IMR-90 (cell line): ENCODE results near the gene TMEM238. TPM values are rescaled to one million over a fixed set of nuclear protein-coding genes. Genes with fewer than 3 reads are reported as not detected.

ENCODE experiments used
- ATAC-seq: fragments of 200-7000 bp; cut with Tn5 transposase; 2 replicates; pipeline ENCODE4 v1.9.1; 2020; ENCODE audit warnings: low read depth, mild to moderate bottlenecking, moderate library complexity
- BruUV-seq: library from RNA; stranded (reverse); fragments of 400-500 nt; replicated peaks from 2 replicates; lab custom pipeline; 2021; lab: Mats Ljungman, UMichigan
- CTCF ChIA-PET: fragments of 300-600 bp; formaldehyde crosslinking; extraction: SDS; loops from one replicate; lab custom pipeline; 2021; ENCODE audit warnings: antibody characterized with exemption; lab: Yijun Ruan, JAX
- POLR2A ChIA-PET: fragments of 300-600 bp; sonication (Branson Sonifier 250); formaldehyde crosslinking; loops from one replicate; lab custom pipeline; 2022; ENCODE audit warnings: antibody characterized with exemption; ENCODE audit not compliant: unreplicated experiment; lab: Charles Lee
- DNase-seq: peaks from one replicate; pipeline ENCODE4 v3.0.0; 2013
- H2AFZ ChIP-seq: replicated peaks from 2 replicates; pipeline ENCODE3; 2013; ENCODE audit warnings: low read length, mild to moderate bottlenecking; ENCODE audit not compliant: poor library complexity
- H2AK5ac ChIP-seq: 2 replicates; pipeline ENCODE4 v1.6.1; 2013; ENCODE audit warnings: low read depth, low read length, inconsistent platforms
- H2AK9ac ChIP-seq: replicated peaks from 2 replicates; pipeline ENCODE3; 2013; ENCODE audit warnings: mild to moderate bottlenecking, low read depth, low read length, moderate library complexity; ENCODE audit not compliant: poor library complexity
- H2BK120ac ChIP-seq: 2 replicates; pipeline ENCODE4 v1.6.1; 2013; ENCODE audit warnings: low read depth, low read length, inconsistent platforms
- H2BK15ac ChIP-seq: 3 replicates; pipeline ENCODE4 v1.6.1; 2013; ENCODE audit warnings: low read depth, low read length, inconsistent platforms
- H2BK20ac ChIP-seq: 2 replicates; pipeline ENCODE4 v1.6.1; 2013; ENCODE audit warnings: low read depth, mild to moderate bottlenecking, inconsistent platforms, low read length, moderate library complexity
- H2BK5ac ChIP-seq: 2 replicates; pipeline ENCODE4 v1.6.1; 2013; ENCODE audit warnings: mild to moderate bottlenecking, low read depth, low read length, inconsistent platforms; ENCODE audit not compliant: poor library complexity, severe bottlenecking
- H3K14ac ChIP-seq: replicated peaks from 2 replicates; pipeline ENCODE4 v1.6.1; 2013; ENCODE audit warnings: low read depth, low read length, inconsistent platforms
- H3K18ac ChIP-seq: 2 replicates; pipeline ENCODE4 v1.6.1; 2013; ENCODE audit warnings: low read depth, low read length, control low read depth
- H3K23ac ChIP-seq: 2 replicates; pipeline ENCODE4 v1.6.1; 2013; ENCODE audit warnings: low read depth, low read length, inconsistent platforms
- H3K27ac ChIP-seq: 2 replicates; pipeline ENCODE4 v1.5.1; 2013; ENCODE audit warnings: mild to moderate bottlenecking, control low read depth, low read length; ENCODE audit not compliant: insufficient read depth
- H3K27me3 ChIP-seq: 2 replicates; pipeline ENCODE4 v1.6.1; 2013; ENCODE audit warnings: low read length; ENCODE audit not compliant: control insufficient read depth, insufficient read depth
- H3K36me3 ChIP-seq: 2 replicates; pipeline ENCODE4 v1.6.1; 2013; ENCODE audit warnings: low read length, mixed read lengths; ENCODE audit not compliant: control insufficient read depth, insufficient read depth
- H3K4ac ChIP-seq: 2 replicates; pipeline ENCODE4 v1.6.1; 2013; ENCODE audit warnings: low read depth, low read length, inconsistent platforms
- H3K4me1 ChIP-seq: 2 replicates; pipeline ENCODE4 v1.6.1; 2013; ENCODE audit warnings: low read length, mixed read lengths; ENCODE audit not compliant: control insufficient read depth, insufficient read depth
- H3K4me2 ChIP-seq: 2 replicates; pipeline ENCODE4 v1.6.1; 2013; ENCODE audit warnings: low read depth, mild to moderate bottlenecking, control low read depth, low read length, moderate library complexity
- H3K4me3 ChIP-seq: 2 replicates; pipeline ENCODE4 v1.5.1; 2013; ENCODE audit warnings: low read depth, mild to moderate bottlenecking, control low read depth, low read length, moderate library complexity; ENCODE audit not compliant: insufficient read depth
- H3K56ac ChIP-seq: 2 replicates; pipeline ENCODE4 v1.6.1; 2013; ENCODE audit warnings: low read length, inconsistent platforms; ENCODE audit not compliant: insufficient read depth; ENCODE audit errors: extremely low read depth
- H3K79me1 ChIP-seq, 2 experiments: 2 replicates each; pipeline ENCODE4 v1.6.1; 2013; ENCODE audit warnings: low read length in 2 of 2, inconsistent platforms in 1 of 2, low read depth in 1 of 2
- H3K9ac ChIP-seq: 2 replicates; pipeline ENCODE4 v1.6.1; 2013; ENCODE audit warnings: low read depth, low read length, control low read depth
- H3K9me1 ChIP-seq: 2 replicates; pipeline ENCODE4 v1.6.1; 2013; ENCODE audit warnings: low read length, inconsistent platforms; ENCODE audit not compliant: insufficient read depth
- H3K9me3 ChIP-seq: 2 replicates; pipeline ENCODE4 v1.6.1; 2013; ENCODE audit warnings: low read length; ENCODE audit not compliant: control insufficient read depth, insufficient read depth
- H4K20me1 ChIP-seq: 2 replicates; pipeline ENCODE4 v1.6.1; 2013; ENCODE audit warnings: low read length, inconsistent platforms; ENCODE audit not compliant: insufficient read depth
- H4K5ac ChIP-seq: 2 replicates; pipeline ENCODE4 v1.6.1; 2013; ENCODE audit warnings: mild to moderate bottlenecking, low read depth, low read length, control low read depth
- H4K8ac ChIP-seq, 2 experiments: 2 replicates each; pipeline ENCODE4 v1.6.1; 2013; ENCODE audit warnings: low read depth in 2 of 2, low read length in 2 of 2, control low read depth in 1 of 2, inconsistent platforms in 1 of 2
- H4K91ac ChIP-seq: 2 replicates; pipeline ENCODE4 v1.6.1; 2013; ENCODE audit warnings: low read depth, low read length, inconsistent platforms; ENCODE audit not compliant: insufficient read depth
- CEBPB ChIP-seq: IDR thresholded peaks from 2 replicates; pipeline ENCODE4 v1.6.1; 2012; ENCODE audit warnings: low read depth, low read length, improper control_type of control experiment
- CTCF ChIP-seq: conservative IDR thresholded peaks from 2 replicates; pipeline ENCODE4 v1.5.1; 2012; ENCODE audit warnings: mild to moderate bottlenecking, low read depth, low read length, improper control_type of control experiment
- ELK1 ChIP-seq: fragments of 150-350 bp; IDR thresholded peaks from 2 replicates; pipeline ENCODE4 v1.6.1; 2016; ENCODE audit warnings: low read depth, mild to moderate bottlenecking, low read length, moderate library complexity, borderline replicate concordance
- FOS ChIP-seq: fragments of 150-350 bp; IDR thresholded peaks from 2 replicates; pipeline ENCODE4 v1.6.1; 2016; ENCODE audit warnings: low read depth, low read length
- RAD21 ChIP-seq: IDR thresholded peaks from 2 replicates; pipeline ENCODE4 v1.6.1; 2012; ENCODE audit warnings: low read length, improper control_type of control experiment
- SMC3 ChIP-seq: fragments of 150-350 bp; IDR thresholded peaks from 2 replicates; pipeline ENCODE4 v1.6.1; 2016; ENCODE audit warnings: low read depth, mild to moderate bottlenecking, antibody characterized with exemption, low read length, moderate library complexity
- USF2 ChIP-seq: fragments of 150-350 bp; IDR thresholded peaks from 2 replicates; pipeline ENCODE4 v1.6.1; 2017; ENCODE audit warnings: mild to moderate bottlenecking, antibody characterized with exemption, low read length, low read depth
- WGBS, 2 experiments: methylation state at CpG; one replicate each; pipeline versions ENCODE4 v1.1.5 to v1.1.7; 2013; ENCODE audit warnings: missing lambda C conversion rate in 2 of 2; ENCODE audit not compliant: insufficient read length in 1 of 2; ENCODE audit errors: extremely low coverage in 2 of 2; 5-methylcytosine and 5-hydroxymethylcytosine counted together
- dilution Hi-C: fragments of 300-500 bp; cut with HindIII; formaldehyde crosslinking; loops from one replicate; pipeline ENCODE4 v1.14.3; 2018; ENCODE audit warnings: low sequenced_read_pairs; ENCODE audit not compliant: unreplicated experiment
- in situ Hi-C: fragments of 300-500 bp; cut with MboI; formaldehyde crosslinking; loops from 3 replicates; pipeline ENCODE4 v1.14.3; 2019; ENCODE audit warnings: low sequenced_read_pairs, inconsistent platforms, mixed read lengths
- intact Hi-C: fragments of 100-400 bp; cut with micrococcal nuclease; formaldehyde crosslinking; loops from 2 replicates; pipeline ENCODE4 v1.10.0; 2022
- polyA plus RNA-seq, 3 experiments: library from polyadenylated mRNA; depleted of rRNA; stranded (reverse); fragments of >200 nt; gene quantifications; 2 replicates each; pipeline ENCODE4 v1.2.3, GENCODE V29; 2012; ENCODE audit warnings: low replicate concordance in 1 of 3
- total RNA-seq: library from RNA; depleted of rRNA; stranded (reverse); fragments of >200 nt; gene quantifications from 2 replicates; pipeline ENCODE4 v1.2.3, GENCODE V29; 2012

The TMEM238 gene
- total and polyA plus RNA-seq, 2 of the 4 experiments (the other 2 are of a cell fraction), result not detected

- TF ChIP-seq USF2, result no peak
Measured at GRCh38 chr19:55345101-55345817, 38.8 kb downstream of the TMEM238 start (continued).

GRCh38 chr19:55344444-55344843 is 39.6 kb downstream of the TMEM238 start:
- H3K14ac ChIP-seq, result no peak overlapping the region; the same call in 1 of the 2 replicates
- TF ChIP-seq FOS (no peak), ELK1 (no peak), CTCF (no peak), SMC3 (no peak), RAD21 (no peak), USF2 (no peak), CEBPB (no peak)
- H2BK5ac ChIP-seq, result no peak overlapping the region
- intact Hi-C loops, result no loop called here
- no peaks in the 10 kb centered on the region for H3K9me3 ChIP-seq
- in situ Hi-C loops, result no loop called here
- peak overlapping the region; percentile 27 for H3K4ac ChIP-seq
- WGBS, 2 experiments, result 67% methylated on average over 6 of the region's 9 CpGs; no CpG with 5 or more reads in 1 of the 2 experiments
- H3K27ac ChIP-seq, result no peak overlapping the region
- no peak overlapping the region for H2BK15ac ChIP-seq
- H4K8ac ChIP-seq, result no peak overlapping the region
- no peaks in the 10 kb centered on the region for H3K27me3 ChIP-seq
- BruUV-seq, result no TSS peak
- H2AFZ ChIP-seq, result no peak overlapping the region
- H3K36me3 ChIP-seq, result peaks cover 18% of the 10 kb centered on the region; the same call in 1 of the 2 replicates
- dilution Hi-C loops, result no loop called here
- no peak overlapping the region for H3K4me3 ChIP-seq
- peak overlapping the region; percentile 78 for H2AK9ac ChIP-seq
- no peak overlapping the region for H3K23ac ChIP-seq
- ChIA-PET CTCF (no interaction called here), POLR2A (no interaction called here)
- no peak overlapping the region for H3K4me2 ChIP-seq
- peaks cover 4 to 17% of the 10 kb centered on the region in 2 experiments; a peak in 3 of 4 replicates for H3K79me1 ChIP-seq
- peaks cover 6% of the 10 kb centered on the region for H4K20me1 ChIP-seq
- no peak overlapping the region for H4K5ac ChIP-seq
- no peak overlapping the region for H3K56ac ChIP-seq
- H2BK120ac ChIP-seq, result peak overlapping the region; percentile 23; the same call in 1 of the 2 replicates
- H3K4me1 ChIP-seq, result peaks cover 10% of the 10 kb centered on the region
- peaks cover 6% of the 10 kb centered on the region; the same call in 1 of the 2 replicates for H3K9me1 ChIP-seq
- no peak overlapping the region for H2AK5ac ChIP-seq
- DNase-seq (no peak), ATAC-seq (no peak)
- 0 out of 2 replicates have a peak overlapping the region, but pooled peaks have one; percentile 43 for H2BK20ac ChIP-seq
- H4K91ac ChIP-seq, result no peak overlapping the region
- no peak overlapping the region for H3K18ac ChIP-seq
- no peak overlapping the region for H3K9ac ChIP-seq
